Activated effector memory CD4-positive, alpha-beta T cell treated with anti-CD3 and anti-CD28 coated beads, Interleukin-2, amount 50 U/mL, for 16 hours (primary cell): ENCODE data around the gene DUSP15.
A peak's percentile ranks its signal among the peaks of the same experiment; 100 is the strongest.
"Not testable (repeated sequence)": the region's sequence is repeated elsewhere in the genome, so short reads cannot be mapped to it uniquely, and the experiment has no call there.

Experiments
- DNase-seq: peaks from one replicate; pipeline ENCODE4 v3.0.0-alpha.2; 2020

The DUSP15 gene

GRCh38 chr20:31837896-31838397 is 32.4 kb downstream of the DUSP15 start:
- no peak for DNase-seq

DNA sequence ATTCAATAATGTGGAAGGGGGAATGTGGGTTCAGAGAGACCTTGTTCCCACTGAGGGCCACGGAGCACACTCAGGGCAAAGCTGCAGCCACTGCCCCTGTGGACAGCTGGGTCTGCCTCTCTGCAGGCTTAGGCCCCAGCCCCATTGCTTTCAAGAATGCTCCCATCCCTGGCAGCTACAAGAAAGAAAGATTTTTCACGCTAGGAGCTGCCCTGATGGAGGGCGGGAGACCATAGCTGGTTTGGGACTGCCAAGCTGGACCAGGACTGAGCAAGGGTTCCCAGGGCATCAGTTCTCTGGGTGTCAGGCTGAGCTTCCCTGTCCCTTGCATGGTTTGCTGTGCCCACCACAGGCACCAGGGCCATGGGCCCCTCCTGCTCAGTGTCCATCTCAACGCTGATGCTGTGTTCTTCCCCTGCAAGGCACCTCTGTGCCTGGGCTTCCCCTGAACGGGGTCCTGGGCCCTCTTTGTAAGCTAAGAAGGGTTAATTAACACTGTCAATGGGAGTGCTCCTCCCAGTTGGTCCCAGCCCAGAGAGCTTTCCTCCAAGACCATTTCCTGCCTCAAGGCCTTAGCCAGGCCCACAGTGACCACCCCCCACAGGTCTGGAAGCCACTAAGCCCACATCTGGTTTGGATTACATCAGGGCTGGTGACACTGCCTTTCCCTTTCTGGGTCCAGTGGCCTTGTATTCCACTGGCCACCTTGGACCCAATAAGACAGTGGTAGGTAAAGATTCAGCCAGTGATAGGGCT is 33.3 kb downstream of the DUSP15 start:
- DNase-seq: no peak

GRCh38 chr20:31835977-31836852 is 34.1 kb downstream of the DUSP15 start:
- no peak for DNase-seq

GRCh38 chr20:31835554-31835953 is 34.8 kb downstream of the DUSP15 start:
- DNase-seq: no peak

DNA sequence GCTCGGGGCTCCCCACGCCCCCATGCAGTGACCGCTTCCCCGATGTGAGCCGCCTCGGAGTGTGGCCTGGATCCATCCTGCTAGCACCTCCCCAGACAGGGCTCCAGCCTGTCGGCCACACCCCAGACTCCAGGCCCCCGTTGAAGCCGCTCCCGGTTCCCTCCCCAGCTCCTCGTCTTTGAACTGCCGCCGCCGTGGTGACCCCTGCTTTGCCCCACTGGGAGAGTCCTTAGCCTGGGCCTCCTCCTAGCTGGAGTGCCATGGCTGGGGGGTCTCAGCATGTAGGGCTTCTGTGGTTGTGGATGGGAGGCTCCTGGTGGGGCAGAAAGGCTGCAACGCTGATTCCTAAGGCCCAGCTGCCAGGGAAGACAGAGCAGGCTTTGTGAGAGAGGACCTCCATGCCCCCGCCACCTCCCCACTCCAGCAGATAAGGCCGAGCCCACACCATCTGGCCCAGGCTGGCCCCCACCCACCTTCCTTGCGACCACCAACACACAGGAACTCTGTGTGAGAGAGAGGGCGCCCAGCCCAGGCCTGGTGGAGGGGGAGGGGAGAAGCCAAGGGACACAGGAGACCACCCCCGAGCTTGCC is 36.3 kb downstream of the DUSP15 start:
- no peak for DNase-seq

GRCh38 chr20:31833130-31833930 is 37.0 kb downstream of the DUSP15 start:
- DNase-seq: peak; percentile 88

DNA sequence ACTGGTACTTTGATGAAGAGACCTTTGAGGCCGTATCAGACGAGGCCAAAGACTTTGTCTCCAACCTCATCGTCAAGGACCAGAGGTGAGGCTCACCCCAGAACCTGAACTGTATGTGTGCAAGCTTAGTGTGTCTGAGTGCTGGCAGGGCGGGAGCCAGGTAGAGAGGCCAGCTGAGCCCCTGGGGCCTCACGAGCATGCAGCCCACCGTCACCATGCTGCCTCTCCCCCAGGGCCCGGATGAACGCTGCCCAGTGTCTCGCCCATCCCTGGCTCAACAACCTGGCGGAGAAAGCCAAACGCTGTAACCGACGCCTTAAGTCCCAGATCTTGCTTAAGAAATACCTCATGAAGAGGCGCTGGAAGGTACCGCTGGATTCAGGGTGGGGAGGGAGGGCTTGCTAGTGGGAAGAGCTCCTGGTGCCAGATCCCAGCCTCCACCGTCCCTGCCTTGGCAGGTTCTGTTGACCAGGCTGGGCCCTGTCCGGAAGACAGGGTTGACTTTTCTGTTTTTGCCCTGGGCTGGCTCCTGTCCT is 38.5 kb downstream of the DUSP15 start:
- DNase-seq: no peak

DNA sequence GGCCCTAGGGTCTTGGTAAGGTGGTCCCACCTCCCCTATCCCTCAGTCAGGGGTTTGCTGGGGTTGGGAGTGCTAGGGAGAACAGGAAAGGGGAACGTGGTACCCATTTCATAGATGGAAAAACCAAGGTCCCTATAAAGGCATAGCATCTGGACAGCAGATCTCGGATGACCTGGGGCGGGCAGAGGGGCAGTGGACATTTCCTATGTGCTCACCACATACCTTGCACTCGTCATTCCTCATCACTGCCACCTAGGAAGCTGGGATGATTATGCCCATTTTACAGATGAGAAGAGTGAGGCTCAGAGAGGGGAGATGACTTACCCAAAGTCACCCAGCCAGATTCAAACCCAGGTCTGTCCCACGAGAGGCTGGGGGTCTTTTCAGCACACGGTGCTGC is 39.1 kb downstream of the DUSP15 start:
- DNase-seq: no peak

DNA sequence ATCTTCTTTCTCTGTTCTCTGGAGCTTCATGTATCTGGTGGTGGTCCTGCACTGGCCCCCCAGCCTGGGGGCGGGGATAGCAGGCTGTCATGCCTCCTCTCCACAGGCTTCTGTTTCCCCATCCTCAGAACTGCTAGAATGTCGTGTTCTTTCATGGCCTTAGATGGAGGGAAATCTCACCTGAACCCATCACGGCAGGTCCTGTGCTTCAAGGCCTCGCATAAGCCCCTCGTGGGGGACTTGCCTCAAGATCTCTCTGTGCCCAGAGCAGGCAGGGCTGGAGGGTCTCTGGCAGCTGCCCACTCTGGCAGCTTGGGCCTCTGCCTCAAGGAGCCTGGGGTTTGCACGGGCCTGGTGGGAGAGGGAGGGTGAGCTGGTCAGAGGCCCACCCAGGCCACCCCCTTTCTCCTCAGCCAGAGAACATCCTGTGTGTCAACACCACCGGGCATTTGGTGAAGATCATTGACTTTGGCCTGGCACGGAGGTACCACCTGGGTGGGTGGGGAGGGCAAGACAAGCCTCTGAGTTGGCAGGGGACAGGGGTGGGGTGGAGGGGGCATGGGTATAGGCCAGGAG is 39.8 kb downstream of the DUSP15 start:
- DNase-seq: no peak

DNA sequence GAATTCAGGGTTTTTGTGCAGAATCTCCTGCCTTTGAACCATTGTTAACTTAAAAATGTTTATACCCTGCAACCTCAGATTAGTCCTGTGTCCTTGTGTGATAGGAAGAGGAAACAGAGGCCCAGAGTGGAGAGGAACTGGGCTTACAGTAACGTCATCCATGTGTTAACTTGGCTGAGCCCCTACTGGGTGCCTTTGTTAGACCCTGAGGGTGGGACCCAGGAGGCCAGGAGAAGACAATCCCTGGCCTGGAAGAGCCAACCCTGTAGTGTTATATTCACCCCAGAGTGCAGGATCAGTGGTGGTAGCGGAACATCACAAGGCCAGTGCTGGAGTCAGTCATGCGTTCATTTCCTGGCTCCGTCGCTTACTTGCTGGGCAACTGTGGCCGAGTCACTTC is 40.6 kb downstream of the DUSP15 start:
- DNase-seq: no peak

DNA sequence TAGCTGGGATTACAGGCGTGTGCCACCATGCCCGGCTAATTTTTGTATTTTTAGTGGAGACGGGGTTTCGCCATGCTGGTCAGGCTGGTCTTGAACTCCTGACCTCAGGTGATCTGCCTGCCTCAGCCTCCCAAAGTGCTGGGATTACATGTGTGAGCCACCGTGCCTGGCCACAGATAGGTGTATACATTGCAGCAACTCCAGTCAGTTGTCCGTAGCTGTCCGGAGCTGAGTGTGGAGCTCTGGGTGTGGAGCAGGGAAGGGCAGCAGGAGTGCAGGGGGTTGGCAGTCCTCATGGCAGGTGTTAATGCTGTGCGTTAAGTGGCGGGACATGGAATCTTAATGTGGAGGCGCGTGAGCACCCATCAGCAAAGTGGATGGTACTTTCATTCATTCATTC is 42.3 kb downstream of the DUSP15 start:
- not testable (repeated sequence) for DNase-seq

- no peak for DNase-seq
Observed at GRCh38 chr20:31827059-31827458, 43.3 kb downstream of the DUSP15 start.

- no peak for DNase-seq
Observed at GRCh38 chr20:31826074-31826473, 44.3 kb downstream of the DUSP15 start.

DNA sequence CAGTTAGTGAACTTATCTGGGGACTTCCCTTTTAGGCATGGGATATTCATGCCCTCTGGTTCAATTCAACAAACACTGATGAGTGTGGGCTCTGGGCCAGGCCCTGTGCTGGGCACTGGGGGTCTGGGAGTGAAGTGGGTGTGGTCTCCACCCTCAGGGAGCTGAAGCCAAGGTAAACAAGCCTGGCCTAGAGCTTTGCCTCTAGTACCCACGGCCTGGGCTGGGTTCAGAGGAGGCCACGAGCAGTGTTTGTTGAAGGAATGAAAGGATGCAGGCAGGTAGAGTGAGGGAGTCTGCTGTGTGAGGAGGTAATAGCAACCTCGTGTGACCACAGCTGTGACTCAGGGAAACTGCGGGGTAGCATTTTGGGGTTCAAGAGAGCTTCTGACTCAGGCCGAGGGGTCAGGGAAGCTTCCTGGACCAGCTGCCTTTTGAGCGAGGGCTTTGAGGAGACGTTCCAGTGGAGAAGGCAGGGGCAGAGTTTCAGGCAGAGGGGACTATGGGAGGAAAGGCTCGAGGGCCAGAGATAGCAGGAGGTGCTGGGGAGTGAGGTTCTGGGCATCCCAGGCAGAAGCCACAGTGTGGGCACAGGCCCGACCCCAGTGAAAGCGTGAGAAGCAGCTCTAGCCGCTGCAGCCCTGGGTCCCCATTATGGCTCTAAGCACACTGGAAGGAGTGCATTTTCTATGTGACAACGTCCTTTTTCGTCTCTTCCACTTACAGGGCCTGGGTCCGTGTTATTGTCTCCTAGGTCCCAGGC is 45.6 kb downstream of the DUSP15 start:
- no peak for DNase-seq

DNA sequence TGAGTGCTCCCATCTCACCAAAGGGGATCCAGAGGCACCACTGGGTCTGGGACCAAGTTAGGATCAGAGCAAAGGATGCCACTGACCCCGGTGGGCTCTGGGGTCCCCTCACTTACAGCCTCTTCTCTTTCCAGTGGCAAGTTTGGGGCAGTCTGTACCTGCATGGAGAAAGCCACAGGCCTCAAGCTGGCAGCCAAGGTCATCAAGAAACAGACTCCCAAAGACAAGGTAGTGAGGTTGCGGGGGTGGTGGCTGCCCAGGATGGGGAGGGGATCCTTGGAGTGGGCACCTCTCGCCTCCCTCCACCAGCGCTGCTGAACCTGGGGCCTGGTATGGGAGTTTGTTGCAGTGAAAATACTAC is 46.2 kb downstream of the DUSP15 start:
- no peak for DNase-seq

DNA sequence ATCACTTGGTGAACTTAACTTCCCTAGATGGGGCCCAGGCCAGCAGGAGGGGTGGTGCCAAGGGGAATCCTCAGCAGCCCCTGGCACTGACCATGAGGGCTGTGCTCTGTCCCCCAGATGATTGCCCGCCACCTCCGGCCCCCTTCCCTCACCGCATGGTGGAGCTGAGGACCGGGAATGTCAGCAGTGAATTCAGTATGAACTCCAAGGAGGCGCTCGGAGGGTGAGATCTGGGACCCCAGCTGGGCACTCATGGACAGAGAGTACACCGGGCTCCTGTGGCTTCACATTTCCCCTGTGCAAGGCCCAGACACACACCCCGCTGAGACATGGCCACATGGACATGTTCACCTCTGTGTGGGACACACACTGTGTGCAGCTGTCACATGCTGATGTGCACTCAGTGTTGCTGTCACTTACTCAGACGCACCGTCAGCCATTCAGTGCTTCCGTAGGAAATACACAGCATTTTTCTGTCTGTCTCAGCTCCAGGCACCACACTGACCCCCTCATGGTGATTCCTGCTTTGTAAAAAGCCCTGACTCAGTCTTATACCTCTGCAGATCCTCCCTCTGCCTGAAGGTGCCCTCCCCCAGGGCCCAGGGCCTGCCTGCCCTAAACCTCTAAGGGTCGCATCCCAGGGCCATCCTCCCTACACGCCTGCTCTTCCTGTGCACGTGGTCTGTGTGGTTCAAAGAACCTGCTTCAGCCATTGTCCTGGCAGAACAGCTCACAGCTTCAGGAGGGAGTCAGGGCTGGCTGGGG is 46.8 kb downstream of the DUSP15 start:
- peak; percentile 55 for DNase-seq

DNA sequence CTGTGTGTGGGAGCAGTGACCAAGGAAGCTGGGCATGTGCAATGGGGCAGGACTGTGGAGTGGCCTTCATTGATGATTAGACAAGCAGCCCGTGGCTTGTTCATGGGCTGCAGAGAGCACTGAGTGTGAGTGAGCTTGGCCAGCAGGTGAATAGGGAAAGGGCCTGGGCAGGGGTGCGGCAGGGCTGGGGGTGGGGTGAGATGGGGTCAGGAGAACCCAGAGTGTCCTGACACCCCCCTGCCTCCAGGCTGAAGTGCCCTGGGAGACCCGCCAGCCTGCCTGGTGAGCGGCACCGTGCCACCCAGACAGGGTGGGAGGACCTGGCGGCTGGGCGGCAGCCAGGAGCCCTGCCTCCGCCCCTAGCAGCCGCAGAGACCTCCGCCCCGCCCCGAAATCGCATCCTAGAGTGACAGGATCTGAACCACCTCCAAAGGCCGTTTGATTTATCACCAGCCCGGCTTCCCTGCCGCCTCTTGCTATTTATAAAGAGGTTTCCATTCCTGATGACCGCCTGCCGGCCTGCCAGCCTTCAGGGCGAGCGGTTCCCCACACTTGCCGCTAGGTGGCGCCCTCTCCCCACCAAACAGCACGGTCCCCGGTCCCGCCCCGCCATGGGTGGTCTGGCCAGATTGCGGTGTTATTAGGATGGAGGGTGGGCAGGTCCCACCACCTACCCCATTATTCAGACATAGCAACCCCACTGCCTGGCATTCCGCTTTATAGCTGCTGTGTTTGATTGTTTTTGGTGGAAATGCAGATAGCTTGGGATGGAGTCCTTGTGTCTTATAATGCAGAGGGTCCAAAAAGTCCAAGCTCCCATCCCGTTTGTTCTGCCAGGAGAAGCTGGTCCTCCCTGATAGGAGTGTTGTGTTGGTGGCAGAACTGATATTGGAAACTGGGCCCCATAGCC is 47.7 kb downstream of the DUSP15 start:
- DNase-seq: peak; percentile 93

DNA sequence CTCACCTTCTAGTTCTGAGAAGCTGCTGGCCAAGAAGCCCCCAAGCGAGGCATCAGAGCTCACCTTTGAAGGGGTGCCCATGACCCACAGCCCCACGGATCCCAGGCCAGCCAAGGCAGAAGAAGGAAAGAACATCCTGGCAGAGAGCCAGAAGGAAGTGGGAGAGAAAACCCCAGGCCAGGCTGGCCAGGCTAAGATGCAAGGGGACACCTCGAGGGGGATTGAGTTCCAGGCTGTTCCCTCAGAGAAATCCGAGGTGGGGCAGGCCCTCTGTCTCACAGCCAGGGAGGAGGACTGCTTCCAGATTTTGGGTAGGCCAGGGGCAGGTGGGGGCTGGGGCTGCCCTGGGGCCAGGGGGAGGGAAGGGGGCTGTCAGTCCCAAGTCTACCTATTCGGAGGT is 48.9 kb downstream of the DUSP15 start:
- peak; percentile 49 for DNase-seq

GRCh38 chr20:31820228-31820627 is 50.1 kb downstream of the DUSP15 start:
- peak; percentile 37 for DNase-seq
